ENCODE data around the gene MSGN1. TPM values are rescaled to one million over a fixed set of nuclear protein-coding genes. Genes with fewer than 3 reads are reported as not detected.

Gene MSGN1
- total RNA-seq, 1 experiment from 2014 or later = not detected

DNA sequence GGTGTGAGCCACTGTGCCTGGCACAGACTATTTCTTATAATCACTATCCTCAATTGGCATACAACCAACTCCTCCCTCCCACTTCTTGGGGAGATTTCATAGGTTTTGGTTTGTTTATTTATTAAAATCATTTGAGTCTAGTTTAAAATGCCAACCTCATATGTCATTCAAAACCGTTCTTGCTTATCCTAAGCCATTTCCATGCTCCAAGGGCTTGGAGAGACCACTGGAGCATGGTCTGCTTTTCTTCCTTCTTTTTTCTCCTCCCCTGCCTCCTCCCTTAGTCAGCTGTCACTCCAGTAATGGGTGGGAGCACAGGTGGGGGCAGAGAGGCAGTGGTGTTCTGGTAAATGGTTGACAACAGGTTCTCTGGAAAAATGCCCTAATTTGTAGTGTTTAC lies 41.8 kb downstream of the MSGN1 start:
- Histone ChIP-seq H3K4me1 (ENCODE audit: insufficient read depth, low read length, poor library complexity, severe bottlenecking) (no peaks in the 10 kb centered on the region), H3K27ac (ENCODE audit: low read depth, low read length, poor library complexity, severe bottlenecking) (no peak overlapping the region), H3K36me3 (ENCODE audit: insufficient read depth, low read length, poor library complexity, severe bottlenecking) (no peaks in the 10 kb centered on the region), H3K9me3 (ENCODE audit: low read depth, low read length, poor library complexity, severe bottlenecking) (no peaks in the 10 kb centered on the region), H3K4me3 (ENCODE audit: low read depth, low read length, poor library complexity, severe bottlenecking) (no peak overlapping the region), H3K27me3 (replicated peaks; ENCODE audit: insufficient read depth, low read depth, low read length, poor library complexity) (no peaks in the 10 kb centered on the region)
- ChIA-PET CTCF (no interaction called here), POLR2A (ENCODE audit: low non-redundant PET) (no interaction called here)
- TF ChIP-seq, protein P1, sequence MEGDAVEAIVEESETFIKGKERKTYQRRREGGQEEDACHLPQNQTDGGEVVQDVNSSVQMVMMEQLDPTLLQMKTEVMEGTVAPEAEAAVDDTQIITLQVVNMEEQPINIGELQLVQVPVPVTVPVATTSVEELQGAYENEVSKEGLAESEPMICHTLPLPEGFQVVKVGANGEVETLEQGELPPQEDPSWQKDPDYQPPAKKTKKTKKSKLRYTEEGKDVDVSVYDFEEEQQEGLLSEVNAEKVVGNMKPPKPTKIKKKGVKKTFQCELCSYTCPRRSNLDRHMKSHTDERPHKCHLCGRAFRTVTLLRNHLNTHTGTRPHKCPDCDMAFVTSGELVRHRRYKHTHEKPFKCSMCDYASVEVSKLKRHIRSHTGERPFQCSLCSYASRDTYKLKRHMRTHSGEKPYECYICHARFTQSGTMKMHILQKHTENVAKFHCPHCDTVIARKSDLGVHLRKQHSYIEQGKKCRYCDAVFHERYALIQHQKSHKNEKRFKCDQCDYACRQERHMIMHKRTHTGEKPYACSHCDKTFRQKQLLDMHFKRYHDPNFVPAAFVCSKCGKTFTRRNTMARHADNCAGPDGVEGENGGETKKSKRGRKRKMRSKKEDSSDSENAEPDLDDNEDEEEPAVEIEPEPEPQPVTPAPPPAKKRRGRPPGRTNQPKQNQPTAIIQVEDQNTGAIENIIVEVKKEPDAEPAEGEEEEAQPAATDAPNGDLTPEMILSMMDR (conservative IDR thresholded peaks at IDR 0.05; ENCODE audit: low read depth, low read length) = no peak
- TF ChIP-seq EZH2 (IDR thresholded peaks at IDR 0.05; ENCODE audit: borderline replicate concordance, low read depth, low read length, poor library complexity, severe bottlenecking) = no peak
- no peak for DNase-seq (ENCODE audit: low spot score)
- intact Hi-C loops (cut with micrococcal nuclease; ENCODE audit: unreplicated experiment) = loop anchor here (10.0 kb wide), 1 partner anchor 257 kb away; no protein-coding TSS in a partner anchor
- BruUV-seq (replicated peaks) = no TSS peak

GRCh38 chr2:17863539-17863938 lies 47.3 kb downstream of the MSGN1 start:
- ChIA-PET POLR2A (ENCODE audit: low non-redundant PET) (no interaction called here), CTCF (no interaction called here)
- Histone ChIP-seq H3K9me3 (ENCODE audit: low read depth, low read length, poor library complexity, severe bottlenecking) (no peaks in the 10 kb centered on the region), H3K27me3 (replicated peaks; ENCODE audit: insufficient read depth, low read depth, low read length, poor library complexity) (no peaks in the 10 kb centered on the region), H3K36me3 (ENCODE audit: insufficient read depth, low read length, poor library complexity, severe bottlenecking) (no peaks in the 10 kb centered on the region), H3K4me3 (ENCODE audit: low read depth, low read length, poor library complexity, severe bottlenecking) (no peak overlapping the region), H3K4me1 (ENCODE audit: insufficient read depth, low read length, poor library complexity, severe bottlenecking) (no peaks in the 10 kb centered on the region), H3K27ac (ENCODE audit: low read depth, low read length, poor library complexity, severe bottlenecking) (no peak overlapping the region)
- DNase-seq (ENCODE audit: low spot score) = no peak
- intact Hi-C loops (cut with micrococcal nuclease; ENCODE audit: unreplicated experiment) = no loop called here
- TF ChIP-seq EZH2 (IDR thresholded peaks at IDR 0.05; ENCODE audit: borderline replicate concordance, low read depth, low read length, poor library complexity, severe bottlenecking) = no peak
- TF ChIP-seq, protein P1 (conservative IDR thresholded peaks at IDR 0.05; ENCODE audit: low read depth, low read length) = no peak
- BruUV-seq (replicated peaks) = no TSS peak

DNA sequence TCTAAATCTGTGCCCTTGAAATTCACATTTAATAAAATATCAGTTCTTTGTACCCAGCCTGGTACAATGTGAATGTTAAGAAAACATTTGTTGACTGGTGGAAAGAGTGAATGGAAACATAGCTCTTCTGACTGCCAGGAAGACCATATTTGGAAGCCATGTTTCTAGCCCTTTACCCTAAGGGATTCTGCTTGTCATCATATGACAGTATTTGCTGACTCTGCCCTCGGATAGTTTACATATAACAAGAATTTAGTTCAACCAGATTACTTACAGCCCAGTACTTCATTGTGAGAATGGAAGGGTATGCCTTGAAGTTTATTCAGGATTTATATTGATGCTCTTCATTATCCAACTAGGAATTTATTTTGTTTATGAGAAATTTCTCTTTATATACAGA lies 48.4 kb downstream of the MSGN1 start:
- BruUV-seq (replicated peaks) = no TSS peak
- intact Hi-C loops (cut with micrococcal nuclease; ENCODE audit: unreplicated experiment) = no loop called here
- ChIA-PET CTCF (no interaction called here), POLR2A (ENCODE audit: low non-redundant PET) (no interaction called here)
- H3K27me3 ChIP-seq (replicated peaks; ENCODE audit: insufficient read depth, low read depth, low read length, poor library complexity) = no peaks in the 10 kb centered on the region
- TF ChIP-seq, protein P1 (conservative IDR thresholded peaks at IDR 0.05; ENCODE audit: low read depth, low read length) = no peak
- no peak for TF ChIP-seq EZH2 (IDR thresholded peaks at IDR 0.05; ENCODE audit: borderline replicate concordance, low read depth, low read length, poor library complexity, severe bottlenecking)
- no peaks in the 10 kb centered on the region for H3K36me3 ChIP-seq (ENCODE audit: insufficient read depth, low read length, poor library complexity, severe bottlenecking)
- DNase-seq (ENCODE audit: low spot score) = no peak
- no peaks in the 10 kb centered on the region for H3K9me3 ChIP-seq (ENCODE audit: low read depth, low read length, poor library complexity, severe bottlenecking)
- no peak overlapping the region for H3K4me3 ChIP-seq (ENCODE audit: low read depth, low read length, poor library complexity, severe bottlenecking)
- H3K27ac ChIP-seq (ENCODE audit: low read depth, low read length, poor library complexity, severe bottlenecking) = no peak overlapping the region
- no peaks in the 10 kb centered on the region for H3K4me1 ChIP-seq (ENCODE audit: insufficient read depth, low read length, poor library complexity, severe bottlenecking)

All from A673 (cell line).